Measurements from ENCODE around the gene ZNF616. TPM values are rescaled to one million over a fixed set of nuclear protein-coding genes. Genes with fewer than 3 reads are reported as not detected.
A peak's percentile ranks its signal among the peaks of the same experiment; 100 is the strongest.

ZNF616 gene
- total RNA-seq, 1 donor from 2014 or later, result 13.1 TPM

DNA sequence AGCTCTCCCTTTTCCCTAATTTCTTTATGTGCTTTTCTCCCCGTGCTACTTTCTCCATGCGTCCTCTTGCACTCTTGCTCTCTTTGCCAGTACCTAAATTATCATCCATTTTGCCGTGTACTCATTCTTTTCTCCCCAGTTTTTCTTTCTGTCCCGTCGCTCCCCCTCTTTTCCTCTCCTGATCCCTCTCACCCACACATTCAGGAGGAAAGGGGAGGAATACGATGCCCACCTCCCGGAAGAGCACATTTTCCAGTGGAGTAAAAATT lies 821 bp downstream of the ZNF616 start:
- peaks cover 55% of the 10 kb centered on the region for H3K9me3 Mint-ChIP-seq (ENCODE audit: unreplicated experiment)
- peak overlapping the region; percentile 93 for H3K9ac ChIP-seq (ENCODE audit: low read length)
- H3K27ac Mint-ChIP-seq (ENCODE audit: unreplicated experiment), result peak overlapping the region; percentile 89
- H3K9me3 ChIP-seq (ENCODE audit: insufficient read depth, low read depth, low read length), result peaks cover 18% of the 10 kb centered on the region
- H4K20me1 ChIP-seq (ENCODE audit: insufficient read depth, low read length), result no peaks in the 10 kb centered on the region
- no peak for FAIRE-seq
- H3K4me3 Mint-ChIP-seq (ENCODE audit: unreplicated experiment), result peak overlapping the region; percentile 97
- peak overlapping the region; percentile 98 for H3K4me3 ChIP-seq (ENCODE audit: insufficient read depth, low read depth, low read length)
- no peak for TF ChIP-seq EZH2 (IDR thresholded peaks at IDR 0.05; ENCODE audit: insufficient read depth, low read length)
- TF ChIP-seq, protein P1, sequence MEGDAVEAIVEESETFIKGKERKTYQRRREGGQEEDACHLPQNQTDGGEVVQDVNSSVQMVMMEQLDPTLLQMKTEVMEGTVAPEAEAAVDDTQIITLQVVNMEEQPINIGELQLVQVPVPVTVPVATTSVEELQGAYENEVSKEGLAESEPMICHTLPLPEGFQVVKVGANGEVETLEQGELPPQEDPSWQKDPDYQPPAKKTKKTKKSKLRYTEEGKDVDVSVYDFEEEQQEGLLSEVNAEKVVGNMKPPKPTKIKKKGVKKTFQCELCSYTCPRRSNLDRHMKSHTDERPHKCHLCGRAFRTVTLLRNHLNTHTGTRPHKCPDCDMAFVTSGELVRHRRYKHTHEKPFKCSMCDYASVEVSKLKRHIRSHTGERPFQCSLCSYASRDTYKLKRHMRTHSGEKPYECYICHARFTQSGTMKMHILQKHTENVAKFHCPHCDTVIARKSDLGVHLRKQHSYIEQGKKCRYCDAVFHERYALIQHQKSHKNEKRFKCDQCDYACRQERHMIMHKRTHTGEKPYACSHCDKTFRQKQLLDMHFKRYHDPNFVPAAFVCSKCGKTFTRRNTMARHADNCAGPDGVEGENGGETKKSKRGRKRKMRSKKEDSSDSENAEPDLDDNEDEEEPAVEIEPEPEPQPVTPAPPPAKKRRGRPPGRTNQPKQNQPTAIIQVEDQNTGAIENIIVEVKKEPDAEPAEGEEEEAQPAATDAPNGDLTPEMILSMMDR (IDR thresholded peaks at IDR 0.05; ENCODE audit: insufficient read depth, low read depth, low read length), result no peak
- no peaks in the 10 kb centered on the region for H3K27me3 Mint-ChIP-seq (ENCODE audit: low read depth, unreplicated experiment)
- peak overlapping the region; percentile 94 for H2AFZ ChIP-seq (ENCODE audit: low read depth, low read length)
- H3K4me1 ChIP-seq (ENCODE audit: insufficient read depth, low read length), result no peaks in the 10 kb centered on the region
- peak overlapping the region; percentile 97 for H3K4me2 ChIP-seq (ENCODE audit: low read length)
- H3K4me1 Mint-ChIP-seq (ENCODE audit: low read depth, unreplicated experiment), result peaks cover 8% of the 10 kb centered on the region
- DNase-seq (ENCODE audit: low read depth), result no peak
- H3K27me3 ChIP-seq (ENCODE audit: insufficient read depth, low read length), result no peaks in the 10 kb centered on the region
- no peaks in the 10 kb centered on the region for H3K36me3 ChIP-seq (ENCODE audit: insufficient read depth, low read length)
- H3K36me3 Mint-ChIP-seq (ENCODE audit: low read depth, unreplicated experiment), result peaks cover 46% of the 10 kb centered on the region
- peaks cover 42% of the 10 kb centered on the region for H3K79me2 ChIP-seq (ENCODE audit: insufficient read depth, low read length)
- H3K27ac ChIP-seq (ENCODE audit: low read depth, low read length), result peak overlapping the region; percentile 60

DNA sequence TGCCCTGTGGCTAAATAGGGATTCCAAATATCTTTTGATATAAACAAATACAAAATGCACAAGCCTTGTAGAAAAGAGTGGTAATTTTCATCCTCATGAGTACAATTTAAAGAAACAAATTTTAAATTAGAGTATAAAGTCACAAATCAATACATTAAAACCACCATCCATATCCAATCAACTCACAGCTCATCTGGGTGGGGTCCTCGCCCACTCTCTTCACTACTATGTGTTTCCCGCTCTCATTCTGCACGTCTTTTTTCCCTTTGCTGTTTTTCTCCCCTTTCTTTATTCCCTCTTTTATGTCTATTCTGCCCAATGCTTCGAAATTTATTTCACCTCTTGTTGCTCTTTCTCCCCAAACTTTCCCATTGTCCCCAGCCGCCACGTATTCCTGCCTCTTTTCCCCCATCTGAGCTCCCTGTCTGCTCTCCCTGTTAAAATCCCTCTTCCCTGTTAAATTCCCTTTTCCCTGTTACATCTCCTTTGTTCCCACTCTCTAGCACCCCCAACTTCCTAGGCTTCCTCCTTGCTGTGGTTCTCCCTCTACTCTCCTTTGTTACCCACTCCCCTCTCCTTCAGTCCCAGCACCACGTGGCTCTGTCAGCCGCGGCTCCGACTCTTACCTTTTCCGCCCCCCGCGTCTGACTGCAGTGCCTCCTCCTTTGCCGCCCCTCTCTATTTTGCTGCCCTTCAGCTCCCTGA lies 1.3 kb downstream of the ZNF616 start:
- no peaks in the 10 kb centered on the region for H3K27me3 ChIP-seq (ENCODE audit: insufficient read depth, low read length)
- TF ChIP-seq, protein P1 (IDR thresholded peaks at IDR 0.05; ENCODE audit: insufficient read depth, low read depth, low read length), result no peak
- no peak for TF ChIP-seq EZH2 (IDR thresholded peaks at IDR 0.05; ENCODE audit: insufficient read depth, low read length)
- DNase-seq (ENCODE audit: low read depth), result peak; percentile 16
- peak overlapping the region; percentile 60 for H3K27ac ChIP-seq (ENCODE audit: low read depth, low read length)
- Mint-ChIP-seq H3K9me3 (ENCODE audit: unreplicated experiment) (peaks cover 59% of the 10 kb centered on the region), H3K4me1 (ENCODE audit: low read depth, unreplicated experiment) (peaks cover 8% of the 10 kb centered on the region), H3K4me3 (ENCODE audit: unreplicated experiment) (peak overlapping the region; percentile 97), H3K27me3 (ENCODE audit: low read depth, unreplicated experiment) (no peaks in the 10 kb centered on the region), H3K27ac (ENCODE audit: unreplicated experiment) (peak overlapping the region; percentile 89), H3K36me3 (ENCODE audit: low read depth, unreplicated experiment) (peaks cover 50% of the 10 kb centered on the region)
- no peak for FAIRE-seq
- no peaks in the 10 kb centered on the region for H3K36me3 ChIP-seq (ENCODE audit: insufficient read depth, low read length)
- H4K20me1 ChIP-seq (ENCODE audit: insufficient read depth, low read length), result no peaks in the 10 kb centered on the region
- H3K4me1 ChIP-seq (ENCODE audit: insufficient read depth, low read length), result no peaks in the 10 kb centered on the region
- H3K4me2 ChIP-seq (ENCODE audit: low read length), result peak overlapping the region; percentile 97
- H2AFZ ChIP-seq (ENCODE audit: low read depth, low read length), result peak overlapping the region; percentile 94
- peak overlapping the region; percentile 93 for H3K9ac ChIP-seq (ENCODE audit: low read length)
- peak overlapping the region; percentile 98 for H3K4me3 ChIP-seq (ENCODE audit: insufficient read depth, low read depth, low read length)
- H3K9me3 ChIP-seq (ENCODE audit: insufficient read depth, low read depth, low read length), result peaks cover 18% of the 10 kb centered on the region
- peaks cover 46% of the 10 kb centered on the region for H3K79me2 ChIP-seq (ENCODE audit: insufficient read depth, low read length)

DNA sequence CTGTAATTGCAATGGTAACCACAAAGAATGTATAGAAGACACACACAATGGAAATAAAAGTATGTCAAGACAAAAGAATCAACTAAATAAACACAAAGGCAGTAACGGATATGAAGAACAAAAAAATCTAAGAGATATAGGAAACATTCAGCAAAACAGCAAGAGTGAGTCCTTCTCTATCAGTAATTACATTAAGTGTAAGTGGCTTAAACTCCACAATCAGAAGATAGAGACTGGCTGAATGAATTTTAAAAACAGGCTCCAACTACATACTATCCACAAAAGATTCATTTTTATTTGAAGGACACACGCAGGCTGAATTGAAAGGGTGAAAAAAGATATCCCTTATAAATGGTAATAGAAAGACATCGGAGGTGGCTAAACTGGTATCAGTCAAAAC lies 19.5 kb downstream of the ZNF616 start:
- H3K36me3 ChIP-seq (ENCODE audit: insufficient read depth, low read length), result peaks cover 44% of the 10 kb centered on the region

More for the DNA sequence above, 19.5 kb downstream of the ZNF616 start:
- FAIRE-seq, result no peak
- no peak for DNase-seq (ENCODE audit: low read depth)
- Mint-ChIP-seq H3K9me3 (ENCODE audit: unreplicated experiment) (peaks cover 81% of the 10 kb centered on the region), H3K27ac (ENCODE audit: unreplicated experiment) (no peak overlapping the region), H3K36me3 (ENCODE audit: low read depth, unreplicated experiment) (peaks cover 91% of the 10 kb centered on the region), H3K27me3 (ENCODE audit: low read depth, unreplicated experiment) (no peaks in the 10 kb centered on the region), H3K4me3 (ENCODE audit: unreplicated experiment) (no peak overlapping the region), H3K4me1 (ENCODE audit: low read depth, unreplicated experiment) (no peaks in the 10 kb centered on the region)
- peaks cover 53% of the 10 kb centered on the region for H3K9me3 ChIP-seq (ENCODE audit: insufficient read depth, low read depth, low read length)
- H2AFZ ChIP-seq (ENCODE audit: low read depth, low read length), result no peak overlapping the region
- H3K4me2 ChIP-seq (ENCODE audit: low read length), result no peak overlapping the region
- H3K79me2 ChIP-seq (ENCODE audit: insufficient read depth, low read length), result peaks cover 2% of the 10 kb centered on the region
- no peaks in the 10 kb centered on the region for H3K27me3 ChIP-seq (ENCODE audit: insufficient read depth, low read length)
- no peak overlapping the region for H3K27ac ChIP-seq (ENCODE audit: low read depth, low read length)
- H4K20me1 ChIP-seq (ENCODE audit: insufficient read depth, low read length), result no peaks in the 10 kb centered on the region
- H3K4me3 ChIP-seq (ENCODE audit: insufficient read depth, low read depth, low read length), result no peak overlapping the region
- no peaks in the 10 kb centered on the region for H3K4me1 ChIP-seq (ENCODE audit: insufficient read depth, low read length)
- TF ChIP-seq, protein P1 (IDR thresholded peaks at IDR 0.05; ENCODE audit: insufficient read depth, low read depth, low read length), result no peak
- no peak for TF ChIP-seq EZH2 (IDR thresholded peaks at IDR 0.05; ENCODE audit: insufficient read depth, low read length)
- H3K9ac ChIP-seq (ENCODE audit: low read length), result no peak overlapping the region

Measured in astrocyte (in vitro differentiated cells and primary cell).